ENCODE data around the gene TRIM71. TPM values are rescaled to one million over a fixed set of nuclear protein-coding genes. Genes with fewer than 3 reads are reported as not detected.
"Not testable (repeated sequence)": the region's sequence is repeated elsewhere in the genome, so short reads cannot be mapped to it uniquely, and the experiment has no call there.

TRIM71 gene
- total RNA-seq, 1 experiment from 2014 or later: 0.17 TPM

DNA sequence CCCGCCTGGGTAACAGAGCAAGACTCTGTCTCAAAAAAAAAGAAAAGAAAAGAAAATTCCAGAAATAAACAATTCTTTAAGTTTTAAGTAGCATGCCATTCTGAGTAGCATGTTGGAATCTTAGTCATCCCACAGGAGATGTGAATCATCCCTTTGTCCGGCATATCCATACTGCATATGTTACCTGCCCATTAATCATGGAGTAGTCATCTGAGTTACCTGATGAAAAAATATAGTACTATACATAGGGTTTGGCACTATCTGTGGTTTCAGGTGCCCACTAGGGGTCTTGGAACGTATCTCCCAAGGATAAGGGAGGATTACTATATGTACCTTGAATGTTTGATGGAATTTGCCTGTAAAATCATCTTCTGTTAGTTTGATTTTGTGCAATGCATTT, 127.3 kb downstream of the TRIM71 start:
- no peaks in the 10 kb centered on the region for H3K9me3 ChIP-seq (ENCODE audit: control insufficient read depth in 1 of 2, insufficient read depth in 1 of 2, low read depth in 1 of 2, low read length in 2 of 2)
- peak overlapping the region; percentile 41; the same call in 1 of the 2 replicates for H3K4me2 ChIP-seq (ENCODE audit: low read length)
- ChIA-PET POLR2A (no interaction called here), RAD21 (ENCODE audit: low non-redundant PET in 1 of 2, low total read pairs in 2 of 2, uncharacterized antibody in 2 of 2, unreplicated experiment in 2 of 2) (no interaction called here), CTCF (no interaction called here)
- DNase-seq (ENCODE audit: low read depth, low spot score): peak; percentile 26
- H3K4me3 ChIP-seq (replicated peaks in 1 of 2; ENCODE audit: low read depth in 1 of 2, low read length in 2 of 2): no peak overlapping the region
- H2AFZ ChIP-seq (ENCODE audit: low read depth, low read length, poor library complexity, severe bottlenecking): peak overlapping the region; percentile 84
- no peaks in the 10 kb centered on the region for H3K36me3 ChIP-seq (ENCODE audit: control insufficient read depth in 1 of 2, insufficient read depth in 2 of 2, low read length in 2 of 2)
- H3K27ac ChIP-seq (ENCODE audit: low read depth, low read length): no peak overlapping the region
- TF ChIP-seq, protein P1, sequence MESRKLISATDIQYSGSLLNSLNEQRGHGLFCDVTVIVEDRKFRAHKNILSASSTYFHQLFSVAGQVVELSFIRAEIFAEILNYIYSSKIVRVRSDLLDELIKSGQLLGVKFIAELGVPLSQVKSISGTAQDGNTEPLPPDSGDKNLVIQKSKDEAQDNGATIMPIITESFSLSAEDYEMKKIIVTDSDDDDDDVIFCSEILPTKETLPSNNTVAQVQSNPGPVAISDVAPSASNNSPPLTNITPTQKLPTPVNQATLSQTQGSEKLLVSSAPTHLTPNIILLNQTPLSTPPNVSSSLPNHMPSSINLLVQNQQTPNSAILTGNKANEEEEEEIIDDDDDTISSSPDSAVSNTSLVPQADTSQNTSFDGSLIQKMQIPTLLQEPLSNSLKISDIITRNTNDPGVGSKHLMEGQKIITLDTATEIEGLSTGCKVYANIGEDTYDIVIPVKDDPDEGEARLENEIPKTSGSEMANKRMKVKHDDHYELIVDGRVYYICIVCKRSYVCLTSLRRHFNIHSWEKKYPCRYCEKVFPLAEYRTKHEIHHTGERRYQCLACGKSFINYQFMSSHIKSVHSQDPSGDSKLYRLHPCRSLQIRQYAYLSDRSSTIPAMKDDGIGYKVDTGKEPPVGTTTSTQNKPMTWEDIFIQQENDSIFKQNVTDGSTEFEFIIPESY (IDR thresholded peaks at IDR 0.05; ENCODE audit: extremely low read depth, insufficient replicate concordance, low read length): no peak
- TF ChIP-seq CBX3 (IDR thresholded peaks at IDR 0.05; ENCODE audit: low read depth): 0 out of 2 replicates have a peak, but pooled peaks have one; percentile 18
- no peak for TF ChIP-seq ZFX (IDR thresholded peaks at IDR 0.05)
- TF ChIP-seq, protein P2, sequence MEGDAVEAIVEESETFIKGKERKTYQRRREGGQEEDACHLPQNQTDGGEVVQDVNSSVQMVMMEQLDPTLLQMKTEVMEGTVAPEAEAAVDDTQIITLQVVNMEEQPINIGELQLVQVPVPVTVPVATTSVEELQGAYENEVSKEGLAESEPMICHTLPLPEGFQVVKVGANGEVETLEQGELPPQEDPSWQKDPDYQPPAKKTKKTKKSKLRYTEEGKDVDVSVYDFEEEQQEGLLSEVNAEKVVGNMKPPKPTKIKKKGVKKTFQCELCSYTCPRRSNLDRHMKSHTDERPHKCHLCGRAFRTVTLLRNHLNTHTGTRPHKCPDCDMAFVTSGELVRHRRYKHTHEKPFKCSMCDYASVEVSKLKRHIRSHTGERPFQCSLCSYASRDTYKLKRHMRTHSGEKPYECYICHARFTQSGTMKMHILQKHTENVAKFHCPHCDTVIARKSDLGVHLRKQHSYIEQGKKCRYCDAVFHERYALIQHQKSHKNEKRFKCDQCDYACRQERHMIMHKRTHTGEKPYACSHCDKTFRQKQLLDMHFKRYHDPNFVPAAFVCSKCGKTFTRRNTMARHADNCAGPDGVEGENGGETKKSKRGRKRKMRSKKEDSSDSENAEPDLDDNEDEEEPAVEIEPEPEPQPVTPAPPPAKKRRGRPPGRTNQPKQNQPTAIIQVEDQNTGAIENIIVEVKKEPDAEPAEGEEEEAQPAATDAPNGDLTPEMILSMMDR (IDR thresholded peaks at IDR 0.05 in 2 of 3, conservative IDR thresholded peaks at IDR 0.05 in 1 of 3; ENCODE audit: borderline replicate concordance in 1 of 3, insufficient read depth in 1 of 3, low read depth in 2 of 3, low read length in 2 of 3): peak in 2 of 3 experiments; percentile 8 to 12; a peak in 1 of 6 replicates
- peak; percentile 19; the same call in 1 of the 2 replicates for TF ChIP-seq RAD21 (IDR thresholded peaks at IDR 0.05; ENCODE audit: low read depth)
- TF ChIP-seq JUND (IDR thresholded peaks at IDR 0.05): peak; percentile 36; the same call in 1 of the 2 replicates
- peak; percentile 62 for TF ChIP-seq FOSL1 (IDR thresholded peaks at IDR 0.05; ENCODE audit: low read depth)
- no peak overlapping the region for H3K9ac ChIP-seq (ENCODE audit: low read length)
- no peaks in the 10 kb centered on the region for H3K27me3 ChIP-seq (ENCODE audit: insufficient read depth, low read length)
- H4K20me1 ChIP-seq (ENCODE audit: insufficient read depth): no peaks in the 10 kb centered on the region
- ATAC-seq: peak; percentile 57; the same call in 1 of the 2 replicates
- no peaks in the 10 kb centered on the region for H3K9me2 ChIP-seq (ENCODE audit: insufficient read depth)
- peaks cover 0 to 14% of the 10 kb centered on the region in 2 experiments; a peak in 2 of 4 replicates for H3K4me1 ChIP-seq (ENCODE audit: control insufficient read depth in 1 of 2, insufficient read depth in 2 of 2, low read length in 2 of 2)
- no TSS peak for BruUV-seq (replicated peaks)
- no peaks in the 10 kb centered on the region for H3K79me2 ChIP-seq (ENCODE audit: insufficient read depth, low read length)
- intact Hi-C loops (cut with micrococcal nuclease): no loop called here

GRCh38 chr3:32945598-32945997, 127.8 kb downstream of the TRIM71 start:
- H3K79me2 ChIP-seq (ENCODE audit: insufficient read depth, low read length); BruUV-seq (replicated peaks); H3K27ac ChIP-seq (ENCODE audit: low read depth, low read length); RAD21 ChIA-PET (ENCODE audit: low non-redundant PET in 1 of 2, low total read pairs in 2 of 2, uncharacterized antibody in 2 of 2, unreplicated experiment in 2 of 2); POLR2A ChIA-PET; CTCF ChIA-PET; H3K9ac ChIP-seq (ENCODE audit: low read length); H3K9me2 ChIP-seq (ENCODE audit: insufficient read depth); H3K36me3 ChIP-seq (ENCODE audit: control insufficient read depth in 1 of 2, insufficient read depth in 2 of 2, low read length in 2 of 2); H3K9me3 ChIP-seq (ENCODE audit: control insufficient read depth in 1 of 2, insufficient read depth in 1 of 2, low read depth in 1 of 2, low read length in 2 of 2); ATAC-seq; H4K20me1 ChIP-seq (ENCODE audit: insufficient read depth); H3K4me3 ChIP-seq (replicated peaks in 1 of 2; ENCODE audit: low read depth in 1 of 2, low read length in 2 of 2); H3K27me3 ChIP-seq (ENCODE audit: insufficient read depth, low read length); DNase-seq (ENCODE audit: low read depth, low spot score); intact Hi-C loops (cut with micrococcal nuclease): not testable (repeated sequence)
- peaks cover 0 to 14% of the 10 kb centered on the region in 2 experiments; a peak in 2 of 4 replicates for H3K4me1 ChIP-seq (ENCODE audit: control insufficient read depth in 1 of 2, insufficient read depth in 2 of 2, low read length in 2 of 2)
- peak overlapping the region; percentile 84 for H2AFZ ChIP-seq (ENCODE audit: low read depth, low read length, poor library complexity, severe bottlenecking)
- peak overlapping the region; percentile 41; the same call in 1 of the 2 replicates for H3K4me2 ChIP-seq (ENCODE audit: low read length)

Measured in HCT116 (cell line).